Neutrophil (primary cell): ENCODE results near the gene LDLRAD1.
"Not testable (repeated sequence)": the region's sequence is repeated elsewhere in the genome, so short reads cannot be mapped to it uniquely, and the experiment has no call there.

Experiments used
- H3K27ac ChIP-seq: fragments of 200-600 bp; sonication (generic); 2 replicates; pipeline ENCODE4 v1.5.1; 2016; ENCODE audit warnings: mild to moderate bottlenecking, moderate library complexity
- H3K27me3 ChIP-seq: fragments of 200-600 bp; sonication (generic); 2 replicates; pipeline ENCODE4 v1.6.0; 2016; ENCODE audit warnings: mild to moderate bottlenecking
- H3K36me3 ChIP-seq: fragments of 200-600 bp; sonication (generic); 2 replicates; pipeline ENCODE4 v1.5.1; 2017
- H3K4me1 ChIP-seq, 2 experiments: fragments of 200-600 bp in 1 of 2; sonication (generic) in 1 of 2; 1 replicate in 1 of 2; 2 replicates in 1 of 2; pipeline versions ENCODE4 v1.5.1 to v1.6.1; 2013 to 2016; ENCODE audit warnings: low read depth in 1 of 2, low read length in 1 of 2, mild to moderate bottlenecking in 1 of 2, moderate library complexity in 1 of 2; ENCODE audit not compliant: control insufficient read depth in 1 of 2, insufficient read depth in 1 of 2
- H3K4me3 ChIP-seq, 2 experiments: fragments of 200-600 bp in 1 of 2; sonication (generic) in 1 of 2; 1 replicate in 1 of 2; 2 replicates in 1 of 2; pipeline ENCODE4 v1.5.1; 2013 to 2016; ENCODE audit warnings: low read depth in 1 of 2, low read length in 1 of 2, mild to moderate bottlenecking in 1 of 2, moderate library complexity in 1 of 2
- H3K9me3 ChIP-seq: fragments of 200-600 bp; sonication (generic); 2 replicates; pipeline ENCODE4 v1.5.1; 2016
- CTCF ChIP-seq: fragments of 200-600 bp; sonication (generic); IDR thresholded peaks from 2 replicates; pipeline ENCODE4 v1.5.1; 2016; ENCODE audit warnings: antibody characterized with exemption

Gene LDLRAD1

GRCh38 chr1:53971718-53972117 lies 46.3 kb downstream of the LDLRAD1 start:
- Histone ChIP-seq H3K36me3 (peaks cover 47% of the 10 kb centered on the region), H3K9me3 (no peaks in the 10 kb centered on the region), H3K27me3 (no peaks in the 10 kb centered on the region), H3K4me1 (no peaks in the 10 kb centered on the region), H3K27ac (no peak overlapping the region), H3K4me3 (no peak overlapping the region)
- no peak for TF ChIP-seq CTCF

GRCh38 chr1:53969323-53969722 lies 48.7 kb downstream of the LDLRAD1 start:
- H3K4me1 ChIP-seq, H3K27me3 ChIP-seq, H3K9me3 ChIP-seq, H3K4me3 ChIP-seq, H3K27ac ChIP-seq: not testable (repeated sequence)
- peaks cover 57% of the 10 kb centered on the region for H3K36me3 ChIP-seq

- Histone ChIP-seq H3K27me3 (no peaks in the 10 kb centered on the region), H3K4me3 (no peak overlapping the region), H3K9me3 (no peaks in the 10 kb centered on the region), H3K27ac (no peak overlapping the region), H3K4me1 (peaks cover 11 to 13% of the 10 kb centered on the region in 2 experiments), H3K36me3 (peaks cover 58% of the 10 kb centered on the region)
- no peak for TF ChIP-seq CTCF
Measured at GRCh38 chr1:53968125-53968513, 49.9 kb downstream of the LDLRAD1 start.

- no peak overlapping the region for H3K27ac ChIP-seq
- peaks cover 14 to 15% of the 10 kb centered on the region in 2 experiments for H3K4me1 ChIP-seq
- H3K27me3 ChIP-seq: no peaks in the 10 kb centered on the region
- no peak overlapping the region for H3K4me3 ChIP-seq
- H3K9me3 ChIP-seq: no peaks in the 10 kb centered on the region
- H3K36me3 ChIP-seq: peaks cover 63% of the 10 kb centered on the region
- no peak for TF ChIP-seq CTCF
Measured at GRCh38 chr1:53967409-53968124, 50.4 kb downstream of the LDLRAD1 start.

- no peak overlapping the region for H3K4me3 ChIP-seq
- no peak for TF ChIP-seq CTCF
- no peaks in the 10 kb centered on the region for H3K9me3 ChIP-seq
- no peak overlapping the region for H3K27ac ChIP-seq
- H3K4me1 ChIP-seq: peaks cover 14 to 15% of the 10 kb centered on the region in 2 experiments
- peaks cover 70% of the 10 kb centered on the region for H3K36me3 ChIP-seq
- H3K27me3 ChIP-seq: no peaks in the 10 kb centered on the region
Measured at GRCh38 chr1:53966794-53967193, 51.2 kb downstream of the LDLRAD1 start.

GRCh38 chr1:53964109-53964508 lies 53.9 kb downstream of the LDLRAD1 start:
- Histone ChIP-seq H3K27ac (peak overlapping the region; percentile 71), H3K36me3 (peaks cover 61% of the 10 kb centered on the region), H3K4me1 (peaks cover 14 to 15% of the 10 kb centered on the region in 2 experiments), H3K4me3 (no peak overlapping the region), H3K9me3 (no peaks in the 10 kb centered on the region), H3K27me3 (no peaks in the 10 kb centered on the region)
- TF ChIP-seq CTCF: no peak
